HAP-1 (cell line): ENCODE results near the gene MEG3.

Source experiments
- DNase-seq, 2 experiments: peaks; one replicate each; pipeline ENCODE4 v3.0.0-alpha.2; 2016 to 2020; ENCODE audit warnings: low spot score in 2 of 2
- H3K27me3 ChIP-seq: fragments of 250-450 bp; sonication (Bioruptor Pico); 2 replicates; pipeline ENCODE4 v1.5.1; 2020; ENCODE audit warnings: low read depth, mild to moderate bottlenecking, moderate library complexity
- H3K36me3 ChIP-seq: fragments of 250-450 bp; sonication (Bioruptor Pico); replicated peaks from 2 replicates; pipeline ENCODE4 v1.5.1; 2020; ENCODE audit warnings: mild to moderate bottlenecking
- H3K4me1 ChIP-seq: fragments of 250-450 bp; sonication (Bioruptor Pico); 2 replicates; pipeline ENCODE4 v1.5.1; 2020; ENCODE audit warnings: mild to moderate bottlenecking
- H3K4me3 ChIP-seq: fragments of 250-450 bp; sonication (Bioruptor Pico); 2 replicates; pipeline ENCODE4 v1.5.1; 2020; ENCODE audit warnings: mild to moderate bottlenecking, moderate library complexity
- H3K9me3 ChIP-seq: fragments of 250-450 bp; sonication (Bioruptor Pico); 2 replicates; pipeline ENCODE4 v1.5.1; 2020; ENCODE audit warnings: mild to moderate bottlenecking, moderate library complexity
- in situ Hi-C: fragments of 300-500 bp; cut with MboI; formaldehyde crosslinking; loops from 3 replicates; pipeline ENCODE4 v1.14.3; 2020; ENCODE audit warnings: low sequenced_read_pairs, inconsistent platforms, mixed read lengths

The MEG3 gene

DNA sequence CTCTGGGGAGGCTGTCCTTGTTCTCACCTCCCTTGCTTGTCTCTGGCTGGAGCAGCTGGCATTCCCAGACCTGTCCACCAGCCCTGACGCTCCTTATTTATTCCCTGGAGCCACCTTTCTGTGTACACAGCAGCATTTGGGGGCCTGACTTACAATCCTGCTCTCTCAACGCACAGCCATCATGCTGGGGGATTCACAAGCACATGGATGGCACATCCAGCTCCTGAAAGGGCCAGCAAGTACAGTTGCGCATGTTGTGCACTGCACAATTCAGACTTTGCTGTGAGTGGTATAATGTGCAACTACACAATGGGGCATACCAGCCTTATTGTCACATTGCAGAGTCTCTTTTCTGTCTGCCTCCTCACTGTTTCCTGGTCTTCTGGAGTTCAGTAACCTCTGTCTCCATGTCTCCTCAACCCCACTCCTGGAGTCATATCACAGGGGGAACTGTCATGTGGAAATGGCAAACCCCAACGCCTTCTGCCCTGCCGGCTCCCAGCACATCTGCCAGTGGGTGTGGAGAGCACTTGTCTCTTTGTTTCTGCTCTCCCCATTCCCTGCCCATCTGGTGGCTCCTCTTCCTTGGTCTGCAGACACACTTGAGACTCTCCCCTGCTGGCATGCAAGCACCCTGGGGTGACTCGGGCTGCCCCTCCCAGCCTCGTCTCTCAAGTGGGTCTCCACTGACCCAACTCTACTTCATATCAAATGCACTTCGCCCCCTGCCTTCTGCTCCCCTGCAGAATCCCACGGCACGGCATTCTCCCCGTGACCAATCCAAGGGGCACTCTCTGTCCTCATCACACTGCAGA, 41.2 kb upstream of the MEG3 start:
- no peaks in the 10 kb centered on the region for H3K4me1 ChIP-seq
- in situ Hi-C loops, result no loop called here
- no peak for DNase-seq
- no peaks in the 10 kb centered on the region for H3K36me3 ChIP-seq
- H3K27me3 ChIP-seq, result no peaks in the 10 kb centered on the region
- no peaks in the 10 kb centered on the region for H3K9me3 ChIP-seq
- H3K4me3 ChIP-seq, result no peak overlapping the region

- Histone ChIP-seq H3K4me3 (no peak overlapping the region), H3K4me1 (no peaks in the 10 kb centered on the region), H3K27me3 (no peaks in the 10 kb centered on the region), H3K36me3 (no peaks in the 10 kb centered on the region), H3K9me3 (no peaks in the 10 kb centered on the region)
- in situ Hi-C loops, result no loop called here
- no peak for DNase-seq
Observed at GRCh38 chr14:100785338-100785615, 40.6 kb upstream of the MEG3 start.

DNA sequence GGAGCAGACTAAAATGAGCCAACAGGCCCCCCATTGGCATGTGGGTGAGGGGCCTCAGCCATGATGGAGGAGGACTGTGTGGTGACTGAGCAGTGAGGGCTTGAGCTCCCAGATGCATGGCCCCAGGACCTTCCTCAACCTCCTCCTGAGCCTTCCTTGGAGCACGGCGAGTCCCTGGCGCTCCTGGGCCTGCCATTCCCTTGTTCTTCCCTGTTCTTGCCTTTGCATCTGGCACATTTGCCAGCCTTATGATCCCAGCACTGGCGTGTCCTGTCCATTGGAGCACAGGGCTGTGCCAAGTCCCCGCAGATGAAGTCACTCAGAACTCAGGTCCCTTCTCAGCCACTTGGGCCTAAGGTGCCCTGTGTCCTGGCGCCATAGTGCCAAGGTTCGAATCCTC, 40.3 kb upstream of the MEG3 start:
- Histone ChIP-seq H3K4me3 (no peak overlapping the region), H3K9me3 (no peaks in the 10 kb centered on the region), H3K27me3 (no peaks in the 10 kb centered on the region), H3K36me3 (no peaks in the 10 kb centered on the region), H3K4me1 (no peaks in the 10 kb centered on the region)
- no peak for DNase-seq
- in situ Hi-C loops, result no loop called here

DNA sequence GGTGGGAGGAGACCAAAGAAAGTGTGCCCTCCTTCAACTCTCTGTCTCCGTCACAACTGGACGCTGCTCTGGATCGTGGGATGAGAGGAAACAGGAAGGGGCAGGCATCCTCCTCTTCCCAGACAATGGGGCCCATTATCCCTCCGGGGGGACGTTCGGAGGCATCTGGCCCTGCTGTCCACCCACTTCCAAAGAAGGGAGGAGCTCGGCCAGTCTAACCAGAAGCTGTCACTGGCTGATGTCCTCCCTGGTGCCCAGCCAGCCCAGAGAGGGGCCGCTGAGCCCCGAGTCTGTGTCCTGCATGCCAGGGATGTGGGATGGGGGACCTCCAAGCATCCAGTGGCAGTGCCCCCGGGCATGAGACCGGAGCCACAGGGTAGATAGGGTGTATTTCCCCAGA, 39.8 kb upstream of the MEG3 start:
- Histone ChIP-seq H3K4me3 (no peak overlapping the region), H3K4me1 (no peaks in the 10 kb centered on the region), H3K27me3 (no peaks in the 10 kb centered on the region), H3K9me3 (no peaks in the 10 kb centered on the region), H3K36me3 (no peaks in the 10 kb centered on the region)
- DNase-seq, result no peak
- in situ Hi-C loops, result no loop called here

- no peaks in the 10 kb centered on the region for H3K27me3 ChIP-seq
Observed at GRCh38 chr14:100786576-100787219, 39.2 kb upstream of the MEG3 start.

GRCh38 chr14:100787659-100788058, 38.3 kb upstream of the MEG3 start:
- no peaks in the 10 kb centered on the region for H3K9me3 ChIP-seq
- H3K36me3 ChIP-seq, result no peaks in the 10 kb centered on the region
- in situ Hi-C loops, result no loop called here
- H3K4me3 ChIP-seq, result no peak overlapping the region
- no peaks in the 10 kb centered on the region for H3K27me3 ChIP-seq
- DNase-seq, result no peak
- H3K4me1 ChIP-seq, result no peaks in the 10 kb centered on the region

More at GRCh38 chr14:100786576-100787219, 39.2 kb upstream of the MEG3 start:
- Histone ChIP-seq H3K4me1 (no peaks in the 10 kb centered on the region), H3K36me3 (no peaks in the 10 kb centered on the region), H3K9me3 (no peaks in the 10 kb centered on the region), H3K4me3 (no peak overlapping the region)
- in situ Hi-C loops, result no loop called here
- no peak for DNase-seq

GRCh38 chr14:100788517-100788916, 37.4 kb upstream of the MEG3 start:
- Histone ChIP-seq H3K4me3 (no peak overlapping the region), H3K36me3 (no peaks in the 10 kb centered on the region), H3K4me1 (no peaks in the 10 kb centered on the region), H3K27me3 (no peaks in the 10 kb centered on the region), H3K9me3 (no peaks in the 10 kb centered on the region)
- DNase-seq, result no peak
- in situ Hi-C loops, result no loop called here

DNA sequence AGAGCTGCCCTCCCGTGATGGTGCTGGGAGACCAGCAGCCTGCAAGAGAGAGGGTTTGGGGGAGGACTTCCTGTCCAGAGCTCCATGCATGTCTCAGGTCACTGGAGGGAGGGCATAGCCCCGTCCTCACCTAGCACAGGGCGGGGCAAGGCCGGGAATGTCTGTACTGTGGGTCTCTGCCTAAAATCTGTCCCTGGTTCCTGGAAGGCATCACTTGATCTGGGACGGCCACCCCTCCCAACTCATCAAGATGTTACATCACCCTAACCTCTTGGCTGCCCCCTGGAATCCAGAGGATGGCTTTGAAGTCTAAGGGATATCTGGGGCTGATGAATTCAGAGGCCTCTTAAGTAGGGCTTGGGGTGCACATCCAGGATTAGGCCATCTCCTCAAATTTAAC, 37.0 kb upstream of the MEG3 start:
- no peaks in the 10 kb centered on the region for H3K9me3 ChIP-seq
- H3K36me3 ChIP-seq, result no peaks in the 10 kb centered on the region
- in situ Hi-C loops, result no loop called here
- no peaks in the 10 kb centered on the region for H3K4me1 ChIP-seq
- DNase-seq, result no peak
- H3K27me3 ChIP-seq, result no peaks in the 10 kb centered on the region
- no peak overlapping the region for H3K4me3 ChIP-seq

GRCh38 chr14:100789460-100790417, 36.2 kb upstream of the MEG3 start:
- Histone ChIP-seq H3K4me1 (no peaks in the 10 kb centered on the region), H3K36me3 (no peaks in the 10 kb centered on the region), H3K4me3 (no peak overlapping the region), H3K27me3 (no peaks in the 10 kb centered on the region), H3K9me3 (no peaks in the 10 kb centered on the region)
- in situ Hi-C loops, result no loop called here
- no peak for DNase-seq

DNA sequence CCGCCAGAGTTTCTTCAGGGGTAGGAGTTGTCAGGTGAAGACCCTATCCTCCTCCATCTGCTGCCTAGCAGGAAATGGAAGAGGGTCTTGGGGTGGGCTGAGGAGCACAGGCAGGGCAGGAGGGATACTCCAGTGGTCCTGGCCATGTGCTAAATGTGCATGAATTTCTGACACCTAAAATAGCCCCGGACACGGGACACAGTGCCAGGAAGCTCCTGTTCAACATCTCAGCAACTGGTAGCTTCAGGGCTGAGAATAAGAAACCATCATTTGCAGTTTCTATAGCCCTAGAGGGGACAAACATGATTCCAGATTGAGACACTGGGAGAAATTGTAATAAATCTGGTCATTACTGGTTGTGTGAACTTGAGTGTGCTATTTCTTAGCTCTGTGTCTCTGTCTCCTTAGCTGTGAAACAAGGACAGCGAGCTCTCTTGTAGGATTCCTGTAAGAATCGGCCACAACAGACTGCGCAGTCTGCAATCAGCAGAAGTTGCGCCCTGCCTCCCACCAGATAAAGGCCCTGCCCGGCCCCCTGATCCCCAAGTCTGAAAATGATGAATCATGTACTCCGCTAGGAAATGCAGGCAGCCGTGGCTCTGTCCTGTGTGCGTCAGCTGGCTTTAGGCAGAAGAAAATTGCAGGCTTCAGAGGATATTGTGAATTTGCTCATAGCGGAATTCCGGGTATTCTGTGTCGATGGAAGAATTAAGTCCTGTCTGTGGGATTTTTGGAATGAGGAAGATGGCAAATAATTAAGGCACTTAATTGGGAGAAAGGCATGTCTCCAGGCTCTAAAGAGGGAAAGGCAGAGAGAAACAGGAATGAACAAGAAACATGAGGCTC, 35.2 kb upstream of the MEG3 start:
- Histone ChIP-seq H3K9me3 (no peaks in the 10 kb centered on the region), H3K4me3 (no peak overlapping the region), H3K36me3 (no peaks in the 10 kb centered on the region), H3K4me1 (no peaks in the 10 kb centered on the region), H3K27me3 (no peaks in the 10 kb centered on the region)
- DNase-seq, result no peak
- in situ Hi-C loops, result no loop called here

- DNase-seq, result no peak
- H3K4me1 ChIP-seq, result no peaks in the 10 kb centered on the region
- in situ Hi-C loops, result no loop called here
- no peaks in the 10 kb centered on the region for H3K9me3 ChIP-seq
- no peaks in the 10 kb centered on the region for H3K27me3 ChIP-seq
- H3K36me3 ChIP-seq, result no peaks in the 10 kb centered on the region
- H3K4me3 ChIP-seq, result no peak overlapping the region
Observed at GRCh38 chr14:100791348-100791735, 34.6 kb upstream of the MEG3 start.

- Histone ChIP-seq H3K9me3 (no peaks in the 10 kb centered on the region; the same call in 1 of the 2 replicates), H3K27me3 (no peaks in the 10 kb centered on the region), H3K4me1 (no peaks in the 10 kb centered on the region; the same call in 1 of the 2 replicates), H3K36me3 (no peaks in the 10 kb centered on the region), H3K4me3 (no peak overlapping the region)
- in situ Hi-C loops, result no loop called here
- DNase-seq, result no peak
Observed at GRCh38 chr14:100791995-100792394, 33.9 kb upstream of the MEG3 start.

DNA sequence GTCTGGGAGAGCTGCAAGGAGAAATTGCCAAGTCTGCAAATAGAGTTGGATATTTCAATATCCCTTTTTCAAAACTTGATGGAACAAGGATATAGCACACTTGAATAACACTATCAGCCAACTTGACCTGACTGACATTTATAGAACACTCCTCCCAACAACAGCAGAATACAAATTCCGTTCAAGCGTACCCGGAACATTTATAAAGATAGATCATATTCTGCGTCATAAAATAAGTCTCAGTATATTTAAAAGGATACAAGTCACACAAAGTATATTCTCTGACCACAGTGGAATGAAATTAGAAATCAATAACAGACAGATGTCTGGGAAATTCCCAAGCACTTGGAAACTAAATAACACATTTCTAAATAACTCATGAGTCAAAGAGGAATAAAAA, 29.0 kb upstream of the MEG3 start:
- in situ Hi-C loops, result no loop called here

More for the DNA sequence above, 29.0 kb upstream of the MEG3 start:
- Histone ChIP-seq H3K4me1 (peaks cover 20% of the 10 kb centered on the region), H3K4me3 (no peak overlapping the region), H3K36me3 (no peaks in the 10 kb centered on the region), H3K27me3 (no peaks in the 10 kb centered on the region), H3K9me3 (no peaks in the 10 kb centered on the region; the same call in 1 of the 2 replicates)
- no peak for DNase-seq
